GM12878 (cell line): ENCODE measurements around the gene ZFP14. TPM values are rescaled to one million over a fixed set of nuclear protein-coding genes. Genes with fewer than 3 reads are reported as not detected.

Experiments used
- BMI1 ChIP-seq: fragments of 450-650 bp; IDR thresholded peaks from 2 replicates; pipeline ENCODE4 v1.6.1; 2016; ENCODE audit warnings: mild to moderate bottlenecking, moderate library complexity, borderline replicate concordance
- CHD2 ChIP-seq: IDR thresholded peaks from 2 replicates; pipeline ENCODE4 v1.6.1; 2011; ENCODE audit warnings: low read depth, low read length, improper control_type of control experiment, borderline replicate concordance
- CREM ChIP-seq: IDR thresholded peaks from 2 replicates; pipeline ENCODE4 v1.6.1; 2014; ENCODE audit warnings: antibody characterized with exemption, low read depth
- E4F1 ChIP-seq: fragments of 450-650 bp; IDR thresholded peaks from 2 replicates; pipeline ENCODE4 v1.6.1; 2018; ENCODE audit warnings: borderline replicate concordance, mild to moderate bottlenecking; ENCODE audit not compliant: partially characterized antibody
- EED ChIP-seq: sonication (generic); IDR thresholded peaks from 2 replicates; pipeline ENCODE4 v1.6.1; 2016; ENCODE audit warnings: antibody characterized with exemption, low read depth
- EGR1 ChIP-seq, 2 experiments: IDR thresholded peaks; 1 replicate in 1 of 2; 2 replicates in 1 of 2; pipeline ENCODE4 v1.6.1; 2011 to 2012; ENCODE audit warnings: low read depth in 2 of 2, low read length in 2 of 2, borderline replicate concordance in 1 of 2, mild to moderate bottlenecking in 1 of 2, moderate library complexity in 1 of 2
- NR2C1 ChIP-seq: fragments of 450-650 bp; IDR thresholded peaks from 2 replicates; pipeline ENCODE4 v1.6.1; 2017; ENCODE audit warnings: antibody characterized with exemption, mild to moderate bottlenecking, moderate library complexity
- PAX5 ChIP-seq: IDR thresholded peaks from 2 replicates; pipeline ENCODE4 v1.6.1; 2011; ENCODE audit warnings: low read depth, low read length, borderline replicate concordance
- PRDM15 ChIP-seq: fragments of 450-650 bp; formaldehyde crosslinking; IDR thresholded peaks from 2 replicates; pipeline ENCODE4 v1.4.0; 2020; ENCODE audit warnings: mild to moderate bottlenecking, moderate library complexity
- RELA ChIP-seq: fragments of 450-650 bp; IDR thresholded peaks from 2 replicates; pipeline ENCODE4 v1.8.0; 2014; ENCODE audit warnings: borderline replicate concordance; ENCODE audit not compliant: partially characterized antibody
- SP1 ChIP-seq: IDR thresholded peaks from one replicate; pipeline ENCODE4 v1.6.1; 2011; ENCODE audit warnings: low read depth, low read length
- YBX1 ChIP-seq: fragments of 450-650 bp; IDR thresholded peaks from 2 replicates; pipeline ENCODE4 v1.6.1; 2016; ENCODE audit warnings: antibody characterized with exemption
- YY1 ChIP-seq: IDR thresholded peaks from 2 replicates; pipeline ENCODE4 v1.6.1; 2011; ENCODE audit warnings: low read depth, mild to moderate bottlenecking, low read length
- ZBTB4 ChIP-seq: fragments of 450-650 bp; formaldehyde crosslinking; IDR thresholded peaks from 2 replicates; pipeline ENCODE4 v1.4.0; 2022; ENCODE audit warnings: mild to moderate bottlenecking, moderate library complexity
- ZNF592 ChIP-seq: fragments of 450-650 bp; IDR thresholded peaks from 2 replicates; pipeline ENCODE4 v1.6.1; 2017; ENCODE audit warnings: mild to moderate bottlenecking, moderate library complexity
- polyA plus RNA-seq, 11 experiments: library from polyadenylated mRNA; depleted of rRNA in 4 of 11; unstranded in 6 of 11; stranded (reverse) in 5 of 11; fragments of >200 nt; fragmentation: Nextera tagmentation in 4 of 11; fragmentation: Illumina TruSeq in 1 of 11; extraction: Ambion mirVana in 4 of 11; extraction: Trizol in 1 of 11; gene quantifications; 1 replicate in 1 of 11; 2 replicates in 10 of 11; pipeline versions ENCODE4 v1.2.1 to v1.2.3, GENCODE V29; 2011 to 2016; ENCODE audit warnings: inconsistent platforms in 2 of 11, missing spikeins in 2 of 11, low read depth in 1 of 11
- total RNA-seq, 4 experiments: library from RNA; depleted of rRNA in 3 of 4; stranded (reverse); fragments of >200 nt in 3 of 4; fragmentation: Illumina TruSeq in 1 of 4; extraction: Trizol in 1 of 4; gene quantifications; 2 replicates each; pipeline versions ENCODE4 v1.2.1 to v1.2.3, GENCODE V29; 2013 to 2021

The ZFP14 gene
- total and polyA plus RNA-seq, 10 of the 15 experiments (the other 5 are each of a cell fraction or from before 2014, with no cell fraction given) = 0.61 to 2.6 (median 0.83) TPM

GRCh38 chr19:36378625-36379509 is at the start of gene ZFP14 (continued):
- TF ChIP-seq PRDM15 (CRISPR knock-in tag) (no peak), CHD2 (peak; percentile 71), PAX5 (no peak), EED (0 out of 2 replicates have a peak, but pooled peaks have one; percentile 14), EGR1 (IDR thresholded peaks at IDR 0.05; ENCODE audit: borderline replicate concordance in 1 of 2, low read depth in 2 of 2, low read length in 2 of 2) (peak; percentile 92 to 99), SP1 (peak; percentile 57), YY1 (peak; percentile 74), BMI1 (no peak), ZNF592 (no peak), YBX1 (no peak), NR2C1 (peak; percentile 71), E4F1 (peak; percentile 86), CREM (no peak), ZBTB4 (CRISPR knock-in tag) (no peak), RELA (peak; percentile 54)
